ENCODE data around the gene PNO1. TPM values are rescaled to one million over a fixed set of nuclear protein-coding genes. Genes with fewer than 3 reads are reported as not detected.
A peak's percentile ranks its signal among the peaks of the same experiment; 100 is the strongest.

The PNO1 gene
- total and polyA plus RNA-seq, 9 of the 15 experiments (the other 6 are each of a cell fraction or from before 2014, with no cell fraction given) = 11.8 to 81.7 (median 41.1) TPM

GRCh38 chr2:68190991-68191731 is 33.5 kb downstream of the PNO1 start (continued):
- TF ChIP-seq TSHZ1 (CRISPR knock-in tag; IDR thresholded peaks at IDR 0.05) = no peak
- no peak for TF ChIP-seq ZNF324 (CRISPR knock-in tag; IDR thresholded peaks at IDR 0.05)
- no peak for TF ChIP-seq SIX5 (IDR thresholded peaks at IDR 0.05; ENCODE audit: borderline replicate concordance in 1 of 2, insufficient read depth in 1 of 2, low read depth in 1 of 2, low read length in 2 of 2)
- no peak for TF ChIP-seq HDAC6 (IDR thresholded peaks at IDR 0.05; ENCODE audit: low read depth, low read length)
- no peak for TF ChIP-seq ZNF232 (CRISPR knock-in tag; IDR thresholded peaks at IDR 0.05)
- TF ChIP-seq KLF1 (tag; IDR thresholded peaks at IDR 0.05) = no peak
- no peak for TF ChIP-seq ARID4B (CRISPR knock-in tag; IDR thresholded peaks at IDR 0.05)
- TF ChIP-seq RBFOX2 (IDR thresholded peaks at IDR 0.05; ENCODE audit: low read depth, low read length) = no peak
- no peak for TF ChIP-seq XRCC3 (IDR thresholded peaks at IDR 0.05)
- TF ChIP-seq CEBPG (CRISPR knock-in tag; IDR thresholded peaks at IDR 0.05) = peak; percentile 33; the same call in 1 of the 2 replicates
- peak in 1 of 2 experiments; percentile 81; a peak in 2 of 4 replicates for TF ChIP-seq CEBPG (tag; conservative IDR thresholded peaks at IDR 0.05 in 1 of 2, IDR thresholded peaks at IDR 0.05 in 1 of 2)
- TF ChIP-seq CSDE1 (IDR thresholded peaks at IDR 0.05) = no peak
- TF ChIP-seq EGR1 (conservative IDR thresholded peaks at IDR 0.05) = no peak
- no peak for TF ChIP-seq TBP (optimal IDR thresholded peaks at IDR 0.05; ENCODE audit: low read depth, low read length)
- TF ChIP-seq FOXK2 (conservative IDR thresholded peaks at IDR 0.05 in 1 of 2, IDR thresholded peaks at IDR 0.05 in 1 of 2; ENCODE audit: low read depth in 2 of 2) = no peak
- no peak for TF ChIP-seq TAF9B (IDR thresholded peaks at IDR 0.05; ENCODE audit: partially characterized antibody)
- peak; percentile 28 for TF ChIP-seq MEIS2 (IDR thresholded peaks at IDR 0.05; ENCODE audit: partially characterized antibody)
- peak; percentile 76 for TF ChIP-seq FOSL1 (tag; conservative IDR thresholded peaks at IDR 0.05)
- TF ChIP-seq CTBP1 (IDR thresholded peaks at IDR 0.05; ENCODE audit: borderline replicate concordance) = no peak
- TF ChIP-seq JUND (IDR thresholded peaks at IDR 0.05; ENCODE audit: borderline replicate concordance, low read depth, low read length) = 0 out of 2 replicates have a peak, but pooled peaks have one; percentile 13
- no peak for TF ChIP-seq JUND (tag; IDR thresholded peaks at IDR 0.05; ENCODE audit: borderline replicate concordance, low read depth, low read length)
- TF ChIP-seq ATF7 (IDR thresholded peaks at IDR 0.05) = no peak
